Right kidney (tissue), 1 donor: ENCODE data around the gene CORO6.

Experiments
- DNase-seq: peaks from one replicate; pipeline ENCODE4 v3.0.0-alpha.2; 2016

Gene CORO6

DNA sequence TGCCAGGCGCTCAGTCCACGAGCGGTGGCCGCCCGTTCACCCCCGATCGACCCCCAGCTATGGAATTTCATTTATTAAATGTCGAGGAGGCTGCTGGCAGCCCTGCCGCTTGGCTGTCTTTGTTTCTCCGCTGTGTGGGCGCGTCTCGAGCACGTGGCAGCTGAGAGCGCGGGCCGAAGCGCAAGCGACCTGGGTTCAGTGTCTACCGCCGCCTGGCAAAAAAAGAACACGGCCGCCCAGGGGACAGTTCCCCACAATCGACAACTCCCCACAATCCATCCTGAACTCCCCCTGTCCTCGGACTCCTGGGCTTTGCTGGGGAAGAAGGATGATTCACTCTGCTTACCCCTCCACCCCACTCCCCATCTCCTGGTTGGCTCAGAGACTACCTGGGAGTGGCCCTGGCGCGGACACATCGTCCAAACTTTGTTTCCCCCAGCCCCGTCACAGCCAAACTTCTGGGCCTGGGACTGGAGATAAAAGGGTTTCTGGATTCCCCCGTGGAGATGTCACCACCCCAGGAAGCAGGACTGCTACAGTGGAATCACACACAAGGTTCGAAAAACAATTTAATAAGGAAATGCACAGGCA, 31.5 kb downstream of the CORO6 start:
- peak; percentile 83 for DNase-seq

DNA sequence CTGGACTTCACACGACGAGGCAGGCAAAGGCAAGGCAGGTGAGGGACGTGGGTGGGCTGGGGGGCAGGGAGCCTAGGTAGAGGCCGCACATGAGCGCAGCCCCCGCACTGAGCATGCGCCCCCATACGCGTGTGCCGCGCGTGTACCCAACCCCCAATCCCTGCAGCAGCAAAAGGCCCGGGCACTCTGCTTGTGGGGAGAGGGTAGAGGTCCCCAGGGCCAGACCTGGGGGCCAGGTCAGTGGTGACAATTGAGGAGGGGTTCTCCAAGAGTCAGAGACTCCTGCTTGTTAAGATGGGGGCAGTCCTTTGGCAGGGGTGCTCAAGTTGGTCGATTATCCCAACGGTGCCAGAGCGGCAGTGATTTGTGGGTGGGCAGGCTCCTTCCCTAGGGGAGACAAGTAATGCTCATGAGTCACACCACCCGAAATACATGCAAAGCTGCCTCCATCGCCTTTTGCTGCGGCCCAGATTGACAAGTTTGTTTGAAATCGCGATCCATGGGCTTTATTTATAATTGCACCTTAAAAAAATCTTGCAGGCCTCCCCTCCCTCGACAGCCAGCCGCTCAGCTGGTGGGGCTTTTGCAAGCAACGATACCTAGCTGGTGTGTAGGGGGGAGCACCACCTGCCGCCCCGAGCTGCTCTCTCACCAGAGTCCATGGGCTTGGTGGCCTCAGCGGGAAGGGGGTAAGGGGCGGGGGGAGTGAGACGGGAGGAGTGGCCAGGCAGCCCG, 32.1 kb downstream of the CORO6 start:
- no peak for DNase-seq

DNA sequence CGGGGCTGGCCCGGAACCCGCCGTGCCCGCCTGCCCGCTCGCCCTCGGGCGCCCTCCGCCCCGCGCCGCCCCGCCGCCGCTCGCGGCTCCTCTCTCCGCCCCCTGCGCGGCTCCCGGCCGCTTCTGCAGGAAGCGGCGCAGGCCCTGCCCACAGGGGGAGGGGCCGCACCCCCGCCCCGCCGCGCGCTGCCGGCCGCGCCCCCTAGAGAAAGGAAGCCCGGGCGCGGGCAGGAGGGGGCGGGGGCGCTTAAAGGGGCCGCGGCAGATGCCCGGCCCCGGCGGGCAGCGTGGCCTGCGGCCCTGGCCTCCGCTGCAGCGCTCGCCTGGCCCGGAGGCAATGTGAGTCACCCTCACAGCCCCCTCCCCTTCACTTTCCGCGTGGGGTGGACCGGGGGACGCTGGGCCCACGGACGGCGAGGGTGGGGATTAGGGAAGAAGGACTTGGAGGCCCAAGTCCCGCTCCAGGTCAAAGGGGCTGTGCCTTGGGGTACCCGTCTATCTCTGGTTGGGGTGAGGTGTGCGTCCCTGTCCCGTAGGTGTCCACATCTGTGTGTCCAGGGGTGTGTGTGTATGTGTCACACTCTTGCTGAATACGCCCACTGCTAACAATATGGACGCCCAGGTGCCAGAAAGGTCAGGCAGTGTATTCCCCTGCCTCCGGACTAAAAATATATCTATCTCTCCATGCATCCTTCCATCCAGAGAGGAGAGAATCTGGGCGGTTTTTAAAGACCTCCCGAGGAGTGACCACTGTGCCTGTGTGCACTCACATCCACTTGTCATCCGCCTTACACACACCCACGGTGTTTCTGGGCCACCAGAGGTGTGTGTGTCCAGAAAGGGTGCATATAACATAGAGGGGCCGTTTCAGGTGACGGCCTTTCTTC, 32.9 kb downstream of the CORO6 start, which contains the start of gene GIT1:
GIT1 (minus strand) TSS at position 125 of the 887 bp plus-strand sequence. CDS start 270 bp downstream, outside the sequence.
- peak; percentile 84 for DNase-seq

DNA sequence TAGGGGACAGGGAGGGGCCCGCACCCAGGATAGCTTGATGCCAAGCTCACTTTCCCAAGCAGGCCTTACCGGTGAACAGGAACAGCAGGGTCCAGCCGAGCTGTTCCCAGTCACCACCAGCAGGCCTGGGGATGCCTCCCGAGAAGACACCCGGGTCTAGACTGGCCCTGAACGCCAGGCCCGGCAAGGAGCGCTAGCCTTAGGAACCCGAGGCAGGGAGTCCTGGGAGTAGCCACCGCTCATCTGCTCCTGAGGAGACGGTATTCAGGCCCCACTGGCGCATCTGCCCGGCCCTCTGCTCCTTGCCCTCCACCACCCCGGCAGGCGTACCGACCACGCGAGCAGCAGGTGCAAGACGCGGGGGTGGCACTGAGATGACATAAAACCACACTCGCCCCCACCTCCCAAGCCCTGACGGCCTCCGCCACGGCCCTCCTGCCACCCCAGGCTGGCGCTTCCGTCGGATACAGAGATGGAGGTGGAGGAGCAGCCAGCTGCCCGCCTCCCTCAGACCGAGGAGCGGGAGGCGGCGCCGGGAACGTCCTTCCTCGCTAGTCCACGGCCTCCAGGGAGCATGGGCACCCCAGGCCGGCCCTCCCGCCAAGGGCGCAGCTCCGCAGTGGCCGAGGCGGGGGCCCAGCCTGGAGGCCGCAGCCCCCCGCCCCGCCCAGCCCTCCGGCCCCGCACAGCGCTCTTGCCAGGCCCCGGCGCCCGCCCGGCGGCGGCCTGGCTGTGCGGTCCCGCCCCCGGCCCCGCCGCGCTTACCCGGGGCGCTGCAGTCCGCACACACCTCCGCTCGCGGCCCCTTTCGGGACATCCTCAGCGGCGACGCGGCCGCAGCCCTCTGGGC, 33.9 kb downstream of the CORO6 start:
- DNase-seq = peak; percentile 68

DNA sequence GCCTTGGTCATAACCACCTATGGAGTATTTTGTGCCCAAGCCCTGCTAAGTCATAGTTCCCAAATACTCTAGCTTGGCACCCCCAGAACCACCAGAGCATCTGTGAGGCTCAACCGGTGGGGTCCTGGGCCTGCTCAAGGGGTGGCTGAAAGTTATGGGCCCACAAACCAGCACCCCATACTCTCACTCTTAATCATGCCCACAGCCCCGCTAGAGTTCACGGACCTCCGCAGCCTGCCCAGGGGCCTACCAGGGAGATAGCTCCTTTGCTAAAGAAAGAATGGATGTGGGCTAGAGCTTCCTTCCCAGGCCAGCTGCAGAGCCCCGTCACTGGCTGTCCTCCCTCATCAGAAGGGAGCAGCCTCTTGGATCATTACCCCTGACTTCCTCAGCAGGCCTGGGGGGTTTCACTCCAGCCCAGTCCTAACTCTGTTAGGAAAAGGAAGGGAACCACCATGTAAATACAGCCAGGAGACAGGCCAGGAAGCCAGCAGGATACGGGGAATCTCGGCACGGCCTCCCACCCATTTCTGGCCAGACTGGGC, 34.6 kb downstream of the CORO6 start:
- DNase-seq = no peak

DNA sequence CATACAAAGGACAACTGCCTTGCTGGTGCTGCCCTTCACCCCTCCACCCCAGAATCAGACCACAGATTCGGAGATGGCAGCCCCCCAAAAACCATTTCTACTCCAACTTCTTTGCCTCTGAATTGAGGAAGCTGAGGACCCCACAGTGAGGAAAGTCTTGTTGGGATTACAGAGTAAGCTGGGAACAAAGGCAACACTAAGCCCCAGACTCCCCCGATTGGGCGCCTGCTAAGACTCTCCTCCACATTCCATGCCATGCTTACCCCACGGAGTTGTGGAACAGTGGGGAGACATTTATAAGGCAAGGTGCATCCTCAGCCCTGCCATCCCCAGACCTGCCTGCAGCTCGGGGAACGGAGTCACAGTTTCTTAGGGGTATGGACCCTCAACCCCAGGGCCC, 35.1 kb downstream of the CORO6 start:
- no peak for DNase-seq

DNA sequence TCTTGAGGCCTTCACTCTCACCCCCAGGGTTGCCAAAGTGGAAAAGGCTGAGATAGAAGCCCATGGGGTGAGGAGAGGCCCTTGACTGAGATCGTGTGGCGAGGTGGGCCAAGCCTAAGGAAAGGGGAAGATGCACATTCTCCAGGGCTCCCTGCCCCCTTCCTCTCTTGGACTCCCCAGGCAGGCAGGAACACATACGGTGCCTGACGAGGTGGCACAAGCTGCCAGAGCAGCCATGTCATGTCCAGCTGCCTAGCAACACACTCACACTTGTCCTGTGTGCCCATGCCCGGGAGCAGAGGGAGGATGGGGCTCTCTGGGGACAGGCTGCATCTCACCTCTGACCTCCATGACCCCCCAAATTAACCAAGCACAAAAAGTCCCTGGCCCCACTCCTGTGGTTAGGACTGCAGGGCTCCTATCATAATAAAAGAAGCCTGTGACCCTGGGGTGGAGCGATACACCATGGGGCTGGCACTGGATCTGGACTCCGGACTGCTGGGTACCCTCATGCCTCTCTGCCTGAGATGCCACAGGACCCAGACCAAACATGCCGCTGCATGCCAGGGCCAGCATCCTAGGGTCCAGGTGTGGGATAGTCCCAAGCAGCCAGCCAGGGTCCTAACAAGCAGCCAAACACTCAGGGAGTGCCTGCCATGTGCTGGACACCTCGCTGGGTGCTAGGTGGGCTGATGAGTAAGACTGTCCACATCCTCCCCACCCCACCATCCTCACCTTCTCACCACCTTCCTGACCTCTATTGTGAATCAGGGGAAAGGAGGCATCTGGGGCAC, 35.8 kb downstream of the CORO6 start:
- no peak for DNase-seq

GRCh38 chr17:29585080-29585751, 37.5 kb downstream of the CORO6 start:
- no peak for DNase-seq

- no peak for DNase-seq
Measured at GRCh38 chr17:29584452-29585079, 38.1 kb downstream of the CORO6 start.

DNA sequence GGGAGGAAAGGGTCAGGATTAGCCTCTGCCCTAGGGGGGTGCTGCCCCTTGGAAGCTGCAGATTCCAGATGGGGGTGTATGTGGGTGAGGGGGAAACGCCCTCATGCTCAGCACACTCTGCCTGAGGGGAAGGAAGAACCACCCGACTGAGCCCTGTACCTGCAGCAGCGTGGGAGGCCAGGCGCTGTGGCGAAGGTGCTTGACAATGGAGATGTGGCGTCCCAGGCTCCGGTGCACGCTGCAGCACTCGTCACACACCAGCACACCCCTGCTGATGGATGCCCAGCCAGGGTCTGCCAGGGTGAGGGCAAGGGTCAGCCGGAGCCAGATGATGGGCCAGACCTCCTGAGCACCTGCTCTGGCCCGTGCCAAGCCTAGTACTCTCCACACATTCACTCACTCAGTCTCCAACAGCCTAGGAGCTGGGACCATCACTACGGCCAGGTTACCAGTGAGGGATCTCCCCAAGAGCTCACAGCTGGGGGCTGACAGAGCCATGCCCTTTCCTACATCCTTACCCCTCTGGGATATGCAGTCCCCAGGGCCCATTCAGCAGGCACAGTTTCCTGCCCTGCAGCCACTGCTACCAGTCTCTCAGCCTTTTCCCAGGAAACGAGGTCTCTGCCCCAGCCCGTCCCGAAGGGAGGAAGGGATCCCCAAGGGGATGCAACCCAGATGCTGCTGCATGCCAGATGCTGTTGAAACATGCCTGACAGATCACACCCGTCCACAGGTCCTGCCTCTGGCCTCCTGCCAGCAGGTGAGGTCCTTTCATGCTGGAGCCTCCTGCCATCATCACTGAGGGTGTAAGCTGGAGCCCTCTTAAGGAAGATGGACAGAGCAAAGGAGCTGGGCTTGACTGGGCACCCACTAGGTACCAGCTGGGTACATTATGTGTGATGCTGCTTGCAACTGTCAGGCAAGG, 39.1 kb downstream of the CORO6 start:
- DNase-seq = no peak

GRCh38 chr17:29582772-29583171, 39.9 kb downstream of the CORO6 start:
- no peak for DNase-seq

GRCh38 chr17:29582254-29582765, 40.4 kb downstream of the CORO6 start:
- no peak for DNase-seq

DNA sequence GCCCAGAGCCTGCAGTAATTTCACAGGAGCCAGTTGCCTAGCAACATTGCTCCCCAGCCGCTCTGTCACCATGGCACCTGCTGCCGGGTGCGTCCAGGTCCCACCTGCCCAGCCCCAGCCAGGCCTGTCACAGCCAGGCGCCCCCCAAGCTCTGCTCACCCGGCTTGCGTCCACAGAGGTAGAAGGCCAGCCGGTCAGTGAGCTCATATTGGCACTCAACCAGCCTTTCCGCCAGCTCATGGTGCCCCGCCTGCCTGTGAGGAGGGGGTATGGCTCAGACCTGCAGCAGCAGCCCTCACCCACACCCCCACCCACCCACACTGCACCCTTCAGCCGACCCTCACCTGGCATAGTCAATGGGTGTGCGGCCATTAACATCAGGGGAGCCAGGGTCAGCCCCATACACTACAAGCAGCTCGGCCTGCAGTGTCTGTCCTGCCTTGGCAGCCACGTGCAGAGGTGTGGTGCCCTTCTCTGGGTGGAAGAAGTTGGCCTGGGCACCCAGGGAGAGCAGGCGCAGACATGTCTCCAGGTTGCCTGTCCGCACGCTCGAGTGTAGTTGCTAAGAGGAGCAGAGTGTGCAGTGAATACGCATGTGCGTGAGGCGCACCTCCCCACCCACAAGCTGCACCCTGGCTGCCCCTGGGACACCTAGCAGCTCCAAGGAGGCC, 41.0 kb downstream of the CORO6 start:
- DNase-seq = no peak

DNA sequence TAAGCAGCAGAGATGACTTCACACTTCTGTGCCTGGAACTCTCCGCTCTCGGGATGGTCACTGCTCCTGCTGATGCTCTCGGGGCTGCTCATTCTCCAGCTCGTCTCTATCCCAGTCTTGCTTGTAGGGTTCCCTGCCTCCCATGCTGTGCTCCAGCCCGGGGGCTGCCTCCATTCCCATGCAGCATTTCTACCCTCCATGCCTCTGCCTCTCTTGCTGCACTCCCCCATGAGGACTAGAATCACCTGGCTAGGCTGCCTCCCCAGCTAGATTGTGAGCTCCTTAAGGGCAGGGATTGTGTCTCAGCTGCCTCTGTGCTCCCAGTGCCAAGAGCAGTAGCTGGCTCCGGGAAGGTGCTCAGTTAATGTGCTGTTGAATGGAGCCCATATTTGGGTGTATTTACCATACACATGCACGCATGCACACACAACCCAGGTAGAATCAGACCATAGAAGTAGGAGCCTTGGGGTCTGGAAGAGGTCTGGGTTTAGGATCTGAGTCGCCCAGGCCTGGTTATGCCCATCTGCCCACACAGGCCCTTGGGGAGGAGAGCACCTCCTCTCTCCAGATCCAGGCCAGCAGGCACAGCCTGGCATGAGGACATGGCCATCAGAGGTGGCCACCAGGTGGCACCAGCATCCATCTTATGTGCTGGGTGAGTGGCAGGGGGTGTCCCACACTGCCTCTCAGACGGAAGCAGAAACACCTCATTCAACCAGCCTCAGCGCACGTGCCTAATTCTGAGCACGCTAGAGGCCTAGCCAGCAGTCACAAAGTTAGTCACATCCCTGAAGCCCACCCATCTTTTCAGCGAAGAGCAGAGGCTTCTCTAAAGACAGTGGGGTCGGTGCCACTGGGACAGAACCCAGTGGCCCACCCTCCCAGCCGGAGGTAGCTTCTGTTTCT, 42.6 kb downstream of the CORO6 start:
- no peak for DNase-seq

- no peak for DNase-seq
Measured at GRCh38 chr17:29578626-29579485, 43.9 kb downstream of the CORO6 start.
